ENCODE measurements around the gene TYW3.

The TYW3 gene

GRCh38 chr1:74763807-74764206 lies 30.9 kb downstream of the TYW3 start (continued):
- TF ChIP-seq PATZ1 (CRISPR knock-in tag; IDR thresholded peaks at IDR 0.05; ENCODE audit: borderline replicate concordance) = no peak
- TF ChIP-seq ZNF565 (CRISPR knock-in tag; conservative IDR thresholded peaks at IDR 0.05; ENCODE audit: low read depth) = no peak
- no peak for TF ChIP-seq SNAI2 (CRISPR knock-in tag; IDR thresholded peaks at IDR 0.05)

- no peak for TF ChIP-seq ISL1 (CRISPR knock-in tag; IDR thresholded peaks at IDR 0.05)
- TF ChIP-seq ESRRG (CRISPR knock-in tag; IDR thresholded peaks at IDR 0.05) = no peak
- no peak for TF ChIP-seq PPARA (CRISPR knock-in tag; IDR thresholded peaks at IDR 0.05; ENCODE audit: borderline replicate concordance)
- TF ChIP-seq ZNF565 (CRISPR knock-in tag; conservative IDR thresholded peaks at IDR 0.05; ENCODE audit: low read depth) = no peak
- no peak for TF ChIP-seq CSRNP3 (CRISPR knock-in tag; IDR thresholded peaks at IDR 0.05)
- TF ChIP-seq BACH2 (CRISPR knock-in tag; IDR thresholded peaks at IDR 0.05; ENCODE audit: borderline replicate concordance) = no peak
- no peak for TF ChIP-seq GLIS3 (CRISPR knock-in tag; IDR thresholded peaks at IDR 0.05)
- no peak for TF ChIP-seq CREB5 (CRISPR knock-in tag; IDR thresholded peaks at IDR 0.05; ENCODE audit: low read depth)
- no peak for TF ChIP-seq TOX (CRISPR knock-in tag; IDR thresholded peaks at IDR 0.05; ENCODE audit: borderline replicate concordance)
- no peak for TF ChIP-seq TCF4 (CRISPR knock-in tag; IDR thresholded peaks at IDR 0.05; ENCODE audit: borderline replicate concordance)
- no peak for TF ChIP-seq OSR1 (CRISPR knock-in tag; IDR thresholded peaks at IDR 0.05)
- TF ChIP-seq RARB (CRISPR knock-in tag; IDR thresholded peaks at IDR 0.05) = no peak
- TF ChIP-seq ZNF70 (CRISPR knock-in tag; IDR thresholded peaks at IDR 0.05) = no peak
- TF ChIP-seq ZNF8 (CRISPR knock-in tag; IDR thresholded peaks at IDR 0.05) = no peak
- no peak for TF ChIP-seq ZC3H10 (CRISPR knock-in tag; IDR thresholded peaks at IDR 0.05)
- no peak for TF ChIP-seq ZFP3 (CRISPR knock-in tag; IDR thresholded peaks at IDR 0.05)
- TF ChIP-seq ZFP30 (CRISPR knock-in tag; IDR thresholded peaks at IDR 0.05) = no peak
- no peak for TF ChIP-seq ARNTL (CRISPR knock-in tag; IDR thresholded peaks at IDR 0.05; ENCODE audit: borderline replicate concordance, low read depth)
- TF ChIP-seq POU6F1 (CRISPR knock-in tag; IDR thresholded peaks at IDR 0.05; ENCODE audit: borderline replicate concordance, low read depth) = no peak
- no peak for TF ChIP-seq TSHZ2 (CRISPR knock-in tag; IDR thresholded peaks at IDR 0.05)
- ATAC-seq = no peak
Measured at GRCh38 chr1:74766579-74766978, 33.6 kb downstream of the TYW3 start.

- peak; percentile 67; the same call in 1 of the 3 replicates for ATAC-seq
- TF ChIP-seq ISL1 (CRISPR knock-in tag; IDR thresholded peaks at IDR 0.05) (no peak), BACH2 (CRISPR knock-in tag; IDR thresholded peaks at IDR 0.05; ENCODE audit: borderline replicate concordance) (no peak), CSDC2 (CRISPR knock-in tag; IDR thresholded peaks at IDR 0.05) (no peak), SNAI2 (CRISPR knock-in tag; IDR thresholded peaks at IDR 0.05) (no peak), ARNTL (CRISPR knock-in tag; IDR thresholded peaks at IDR 0.05; ENCODE audit: borderline replicate concordance, low read depth) (no peak), PATZ1 (CRISPR knock-in tag; IDR thresholded peaks at IDR 0.05; ENCODE audit: borderline replicate concordance) (no peak), CREB5 (CRISPR knock-in tag; IDR thresholded peaks at IDR 0.05; ENCODE audit: low read depth) (no peak), RARB (CRISPR knock-in tag; IDR thresholded peaks at IDR 0.05) (no peak), POU6F1 (CRISPR knock-in tag; IDR thresholded peaks at IDR 0.05; ENCODE audit: borderline replicate concordance, low read depth) (no peak), ZNF565 (CRISPR knock-in tag; conservative IDR thresholded peaks at IDR 0.05; ENCODE audit: low read depth) (no peak), TCF4 (CRISPR knock-in tag; IDR thresholded peaks at IDR 0.05; ENCODE audit: borderline replicate concordance) (no peak), ZFP3 (CRISPR knock-in tag; IDR thresholded peaks at IDR 0.05) (no peak), ZC3H10 (CRISPR knock-in tag; IDR thresholded peaks at IDR 0.05) (no peak)
Measured at GRCh38 chr1:74767490-74767889, 34.5 kb downstream of the TYW3 start.

Data from SK-N-SH treated with all-trans-retinoic acid at 6 μM for 48 hours (cell line).